A673 (cell line): ENCODE data around the gene NHSL1. TPM values are rescaled to one million over a fixed set of nuclear protein-coding genes. Genes with fewer than 3 reads are reported as not detected.

Experiments used
- BruUV-seq: library from RNA; stranded (reverse); fragments of 400-500 nt; replicated peaks from 2 replicates; lab custom pipeline; 2021; lab: Mats Ljungman, UMichigan
- CTCF ChIA-PET: fragments of 300-600 bp; sonication (Branson Sonifier 250); formaldehyde crosslinking; loops from one replicate; lab custom pipeline; 2022; ENCODE audit warnings: antibody characterized with exemption; lab: Charles Lee
- POLR2A ChIA-PET: fragments of 300-600 bp; sonication (Branson Sonifier 250); formaldehyde crosslinking; loops from one replicate; lab custom pipeline; 2022; ENCODE audit warnings: antibody characterized with exemption; ENCODE audit not compliant: low non-redundant PET; lab: Charles Lee
- DNase-seq: peaks from one replicate; pipeline ENCODE4 v3.0.0-alpha.2; 2015; ENCODE audit warnings: low spot score
- H3K27ac ChIP-seq: fragments of 200-600 bp; sonication (generic); 2 replicates; pipeline ENCODE4 v1.5.1; 2016; ENCODE audit warnings: mixed run types, low read depth, mild to moderate bottlenecking, mixed read lengths, antibody characterized with exemption, low read length; ENCODE audit not compliant: poor library complexity, severe bottlenecking
- H3K27me3 ChIP-seq: fragments of 200-600 bp; sonication (generic); replicated peaks from 2 replicates; pipeline ENCODE4 v1.6.1; 2017; ENCODE audit warnings: mixed run types, low read depth, mild to moderate bottlenecking, mixed read lengths, antibody characterized with exemption, low read length; ENCODE audit not compliant: insufficient read depth, poor library complexity
- H3K36me3 ChIP-seq: fragments of 200-600 bp; sonication (generic); 2 replicates; pipeline ENCODE4 v1.6.1; 2016; ENCODE audit warnings: mixed run types, mild to moderate bottlenecking, mixed read lengths, antibody characterized with exemption, low read length; ENCODE audit not compliant: insufficient read depth, poor library complexity, severe bottlenecking
- H3K4me1 ChIP-seq: fragments of 200-600 bp; sonication (generic); 2 replicates; pipeline ENCODE4 v1.6.1; 2017; ENCODE audit warnings: mixed run types, mild to moderate bottlenecking, mixed read lengths, antibody characterized with exemption, low read length; ENCODE audit not compliant: insufficient read depth, poor library complexity, severe bottlenecking
- H3K4me3 ChIP-seq: fragments of 200-600 bp; sonication (generic); 2 replicates; pipeline ENCODE4 v1.5.1; 2016; ENCODE audit warnings: low read depth, mixed run types, mild to moderate bottlenecking, mixed read lengths, low read length; ENCODE audit not compliant: poor library complexity, severe bottlenecking
- H3K9me3 ChIP-seq: fragments of 200-600 bp; sonication (generic); 2 replicates; pipeline ENCODE4 v1.6.1; 2016; ENCODE audit warnings: mixed run types, low read depth, mild to moderate bottlenecking, mixed read lengths, antibody characterized with exemption, low read length; ENCODE audit not compliant: poor library complexity, severe bottlenecking
- CTCF ChIP-seq: fragments of 300-800, 200-600 bp; sonication (generic); conservative IDR thresholded peaks from 2 replicates; pipeline ENCODE4 v1.5.1; 2017; ENCODE audit warnings: low read depth, mild to moderate bottlenecking, antibody characterized with exemption, low read length, moderate library complexity, mixed read lengths
- EZH2 ChIP-seq: fragments of 200-600 bp; sonication (generic); IDR thresholded peaks from 2 replicates; pipeline ENCODE4 v1.6.1; 2017; ENCODE audit warnings: borderline replicate concordance, low read depth, mild to moderate bottlenecking, mixed read lengths, antibody characterized with exemption, low read length; ENCODE audit not compliant: poor library complexity, severe bottlenecking
- intact Hi-C: fragments of 100-400 bp; cut with micrococcal nuclease; formaldehyde crosslinking; loops from one replicate; pipeline ENCODE4 v1.10.0; 2022; ENCODE audit not compliant: unreplicated experiment
- total RNA-seq: library from RNA; stranded (reverse); gene quantifications from 2 replicates; pipeline ENCODE4 v1.2.3, GENCODE V29; 2021

Gene NHSL1
- total RNA-seq, 1 experiment from 2014 or later = 33.1 TPM

DNA sequence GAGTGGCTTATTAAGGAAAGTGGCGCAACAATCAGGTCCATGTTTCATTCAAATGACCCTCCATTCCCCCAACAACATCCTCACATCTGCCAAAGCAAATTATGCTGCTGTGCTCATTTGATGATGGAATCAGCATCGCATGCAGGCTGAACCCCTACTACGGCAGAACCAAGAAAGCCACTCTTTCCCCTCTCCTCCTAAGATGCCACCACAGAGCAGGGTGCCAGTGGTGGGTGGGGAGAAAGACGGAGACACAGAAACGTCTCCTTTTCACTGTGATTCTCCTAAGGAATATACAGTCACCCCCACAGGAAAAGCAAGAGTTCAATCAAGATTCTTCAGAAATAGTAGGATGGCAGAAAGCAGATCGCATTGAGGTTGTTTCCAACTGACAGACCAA lies 78.2 kb downstream of the NHSL1 start:
- DNase-seq = no peak
- BruUV-seq = no TSS peak
- CTCF ChIA-PET = no interaction called here
- Histone ChIP-seq H3K4me1 (no peaks in the 10 kb centered on the region), H3K4me3 (no peak overlapping the region), H3K36me3 (no peaks in the 10 kb centered on the region), H3K27me3 (no peaks in the 10 kb centered on the region), H3K9me3 (no peaks in the 10 kb centered on the region), H3K27ac (no peak overlapping the region)
- no peak for TF ChIP-seq CTCF
- TF ChIP-seq EZH2 = no peak
- intact Hi-C loops = no loop called here
- POLR2A ChIA-PET = no interaction called here

DNA sequence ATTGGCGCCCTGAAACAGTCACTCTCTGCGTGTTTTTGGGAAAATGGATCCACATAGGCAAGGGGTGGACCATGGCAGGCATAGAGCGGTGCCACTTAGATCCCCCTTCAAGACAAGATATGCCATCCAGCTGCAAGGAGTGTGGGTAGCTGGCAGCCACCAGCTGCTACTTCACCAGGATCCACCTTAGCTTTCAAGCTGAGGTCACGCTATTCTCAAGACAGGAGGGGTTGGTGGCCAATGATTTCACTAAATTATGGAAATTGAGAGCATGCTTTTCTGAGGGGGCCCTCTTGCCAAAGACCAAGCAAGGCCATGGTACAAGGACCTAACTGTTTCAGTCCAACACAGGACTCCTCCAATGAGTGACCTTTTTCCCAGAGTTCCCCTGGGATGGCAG lies 78.9 kb downstream of the NHSL1 start:
- Histone ChIP-seq H3K4me1 (no peaks in the 10 kb centered on the region), H3K27ac (no peak overlapping the region), H3K9me3 (no peaks in the 10 kb centered on the region), H3K4me3 (no peak overlapping the region), H3K36me3 (no peaks in the 10 kb centered on the region), H3K27me3 (no peaks in the 10 kb centered on the region)
- ChIA-PET POLR2A (no interaction called here), CTCF (no interaction called here)
- intact Hi-C loops = no loop called here
- no peak for TF ChIP-seq EZH2
- no peak for TF ChIP-seq CTCF
- no TSS peak for BruUV-seq
- no peak for DNase-seq

DNA sequence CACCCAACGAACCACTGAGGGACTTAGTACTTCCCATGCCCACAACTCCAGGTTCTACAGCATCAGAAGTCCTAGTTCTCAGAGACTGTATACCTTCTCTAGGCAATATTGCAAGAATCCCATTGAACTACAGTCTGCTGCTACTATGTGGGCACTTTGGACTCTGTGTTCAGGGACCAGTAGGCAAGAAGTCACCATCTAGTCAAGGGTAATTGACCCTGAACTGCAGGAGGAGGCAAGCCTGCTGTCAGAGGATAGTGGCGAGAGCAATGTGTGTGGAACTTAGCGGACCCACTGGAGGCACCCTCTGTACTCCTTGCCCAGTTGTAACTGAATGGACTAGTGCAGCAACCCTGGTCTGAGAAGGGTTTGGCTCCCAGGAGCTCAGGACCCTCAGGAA lies 79.5 kb downstream of the NHSL1 start:
- Histone ChIP-seq H3K27me3 (no peaks in the 10 kb centered on the region), H3K4me3 (no peak overlapping the region), H3K36me3 (no peaks in the 10 kb centered on the region), H3K27ac (no peak overlapping the region), H3K4me1 (no peaks in the 10 kb centered on the region), H3K9me3 (no peaks in the 10 kb centered on the region)
- POLR2A ChIA-PET = no interaction called here
- DNase-seq = no peak
- CTCF ChIA-PET = no interaction called here
- TF ChIP-seq EZH2 (no peak), CTCF (no peak)
- no TSS peak for BruUV-seq
- intact Hi-C loops = no loop called here
